Activated effector memory CD4-positive, alpha-beta T cell treated with anti-CD3 and anti-CD28 coated beads, Interleukin-2, amount 50 U/mL, for 16 hours (primary cell): Measurements from ENCODE around the gene YBX3.
"Not testable (repeated sequence)": the region's sequence is repeated elsewhere in the genome, so short reads cannot be mapped to it uniquely, and the experiment has no call there.

Experiments used
- DNase-seq: peaks from one replicate; pipeline ENCODE4 v3.0.0-alpha.2; 2020

Gene YBX3

DNA sequence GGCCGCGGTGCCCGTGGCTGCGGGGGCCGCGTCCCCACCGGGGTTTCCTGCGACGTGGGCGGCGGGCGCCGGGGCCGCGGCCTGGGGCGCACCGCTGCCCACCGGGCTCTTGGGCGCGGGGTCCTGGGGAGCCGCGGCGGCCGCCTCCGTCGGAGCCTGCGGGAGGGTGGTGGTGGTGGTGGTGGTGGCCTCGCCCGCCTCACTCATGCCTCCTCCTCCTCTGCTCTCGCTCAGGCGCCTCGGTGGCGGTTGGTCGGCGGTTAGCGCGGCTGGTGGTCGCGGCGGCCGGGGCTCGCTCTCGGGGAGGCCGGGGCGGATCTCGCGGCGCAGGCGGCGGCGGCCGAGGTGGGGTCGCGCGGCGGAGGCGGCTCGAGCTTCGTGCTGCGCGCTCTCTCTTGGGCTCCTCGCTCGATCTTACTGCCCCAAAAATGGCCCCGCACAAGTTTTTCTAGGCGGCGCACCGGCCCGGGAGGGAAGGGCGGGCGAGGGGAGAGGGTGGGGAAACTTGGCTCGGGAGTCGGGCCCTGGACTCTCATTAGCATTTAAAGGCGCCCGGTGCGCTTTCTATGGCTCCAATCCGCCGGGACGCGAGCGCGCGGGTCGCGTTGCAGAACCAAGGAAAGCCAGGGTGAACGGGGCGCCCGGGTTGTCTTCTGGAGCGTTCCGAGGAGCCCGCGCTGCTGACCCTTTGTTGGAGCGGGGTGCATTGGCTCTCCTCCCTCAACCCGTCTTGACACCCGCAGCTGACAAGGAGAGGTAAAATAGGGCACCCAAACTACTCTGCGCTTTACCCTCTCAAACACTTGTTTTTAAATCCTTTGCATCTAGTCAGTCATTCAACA, at the start of gene YBX3:
Gene YBX3, minus strand, starts transcription at position 419 of the 842 bp plus-strand sequence. Its CDS starts 212 bp downstream, at position 207.
- peak; percentile 68 for DNase-seq

DNA sequence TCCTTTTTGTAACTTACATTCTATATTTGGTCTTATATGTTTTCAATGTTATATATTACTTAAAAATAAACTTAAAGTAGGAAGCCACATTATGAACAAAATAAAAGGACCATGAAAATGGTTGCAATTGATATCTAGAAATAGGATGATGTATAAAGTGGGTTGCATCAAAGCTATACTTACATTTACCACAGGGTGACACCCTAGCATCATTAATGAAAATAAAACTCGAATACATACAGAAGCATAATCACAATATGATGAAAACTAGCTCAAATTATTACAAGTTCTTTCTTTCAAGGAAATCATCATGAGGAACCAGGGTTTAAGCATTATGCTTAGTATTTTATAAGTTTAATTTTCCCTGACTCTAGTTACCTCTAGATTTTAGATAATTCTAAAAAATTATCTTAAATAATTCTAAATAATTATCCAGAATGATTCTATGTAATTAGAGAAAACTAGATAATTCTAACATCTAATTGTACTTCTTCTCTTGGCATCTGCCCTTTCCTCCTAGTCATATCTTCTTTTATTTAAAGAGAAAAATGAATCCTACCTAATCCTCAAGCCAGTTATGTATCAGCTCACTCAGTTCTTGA, 48.1 kb upstream of the YBX3 start:
- no peak for DNase-seq

DNA sequence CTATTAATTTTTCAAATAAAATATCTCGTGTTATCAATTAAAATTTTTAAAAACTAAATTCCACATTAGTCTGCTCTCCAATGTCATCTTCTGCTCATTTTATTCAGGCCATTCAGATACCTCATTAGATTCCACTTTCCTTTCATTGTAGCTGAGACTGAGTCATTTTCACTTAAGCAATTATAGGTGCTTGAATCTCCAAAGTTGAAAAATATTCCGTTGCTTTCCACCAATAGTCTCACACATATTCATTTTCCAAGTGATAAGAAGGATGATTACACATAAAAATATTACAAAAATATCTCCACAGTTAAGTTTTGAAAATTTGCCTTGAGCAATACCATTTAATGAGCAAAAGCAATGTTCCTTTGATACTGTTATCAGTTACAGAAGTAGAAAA, 36.5 kb upstream of the YBX3 start:
- DNase-seq: no peak

DNA sequence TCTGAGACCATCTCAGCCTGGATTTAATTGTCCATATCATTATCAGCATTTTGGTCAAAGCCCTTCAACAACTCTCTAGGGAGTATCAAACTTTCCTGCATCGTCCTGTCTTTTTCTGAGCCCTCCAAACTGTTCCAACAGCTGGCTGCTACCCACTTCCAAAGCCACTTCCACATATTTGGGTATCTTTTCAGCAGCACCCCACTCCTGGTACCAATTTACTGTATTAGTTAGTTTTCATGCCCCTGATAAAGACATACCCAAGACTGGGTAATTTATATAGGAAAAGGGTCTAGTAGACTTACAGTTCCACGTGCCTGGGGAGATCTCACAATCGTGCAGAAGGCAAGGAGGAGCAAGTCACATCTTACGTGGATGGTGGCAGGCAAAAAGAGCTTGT, 33.1 kb upstream of the YBX3 start:
- DNase-seq: no peak

DNA sequence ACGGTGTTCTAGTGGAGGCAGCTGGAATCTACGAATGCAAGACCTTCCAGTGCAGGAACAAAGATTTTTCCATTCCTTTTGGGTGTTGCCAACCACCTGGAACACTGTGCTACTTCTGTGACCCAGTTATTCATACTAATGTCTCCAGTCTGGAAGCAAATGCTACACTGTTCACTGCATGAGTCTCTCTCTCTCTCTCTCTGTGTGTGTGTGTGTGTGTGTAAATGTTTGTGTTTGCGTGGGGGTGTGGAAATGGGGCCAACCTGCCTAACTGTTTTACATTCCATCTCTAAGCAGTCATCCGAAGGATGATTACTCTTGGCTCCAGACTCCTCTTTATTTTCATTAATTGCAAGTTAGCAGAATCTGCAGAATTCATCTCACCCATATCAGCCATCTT, 29.9 kb upstream of the YBX3 start:
- no peak for DNase-seq

DNA sequence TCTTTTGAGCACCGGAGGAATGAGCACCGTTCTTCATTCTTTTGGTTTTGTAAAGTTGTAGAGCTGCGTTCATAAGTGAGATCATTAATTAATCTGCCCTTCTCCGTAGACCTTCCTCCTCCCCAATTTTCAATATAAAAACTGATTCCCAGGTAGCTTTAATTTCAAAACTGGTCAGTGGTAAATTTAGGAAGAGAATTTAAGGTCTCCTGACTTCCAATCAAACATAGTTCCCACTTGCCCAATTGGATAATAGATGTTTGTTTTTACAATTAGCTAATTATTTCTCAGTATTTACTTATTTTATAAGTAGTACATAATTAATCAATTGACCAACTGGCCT, 27.2 kb upstream of the YBX3 start:
- DNase-seq: no peak

DNA sequence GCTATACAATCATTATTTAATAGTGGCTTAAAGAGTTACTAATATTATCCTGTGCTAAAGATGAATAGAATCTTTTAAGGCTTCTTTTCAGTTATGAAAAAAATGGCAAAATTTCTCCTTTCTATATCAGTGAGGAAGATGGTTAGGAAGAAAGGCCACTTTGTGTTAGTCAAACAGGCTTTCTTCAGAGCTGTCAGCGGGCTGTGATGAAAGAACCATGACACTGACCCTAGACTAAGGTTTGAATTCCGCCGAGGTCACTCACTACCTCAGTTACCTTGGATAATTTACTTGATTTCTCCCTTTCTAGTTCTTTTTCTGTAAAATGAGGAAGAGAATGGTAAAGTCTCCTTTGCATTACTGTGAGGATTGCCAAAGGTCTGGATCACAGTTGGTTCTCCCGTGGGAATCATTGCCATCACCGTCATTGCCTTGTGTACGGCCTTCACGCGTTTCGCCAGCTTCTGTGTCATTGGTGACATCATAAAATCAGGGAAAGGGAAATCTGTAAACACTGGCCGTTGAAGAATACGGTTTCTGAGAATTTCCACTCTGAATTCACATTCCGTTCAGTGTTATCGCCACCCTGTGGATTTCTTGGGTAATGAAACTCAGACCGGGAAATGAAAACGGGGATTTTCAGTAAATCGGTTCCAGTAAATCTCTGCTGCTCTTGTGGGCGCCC, 26.7 kb upstream of the YBX3 start:
- DNase-seq: peak; percentile 81

GRCh38 chr12:10747730-10748129, 24.6 kb upstream of the YBX3 start:
- DNase-seq: no peak

DNA sequence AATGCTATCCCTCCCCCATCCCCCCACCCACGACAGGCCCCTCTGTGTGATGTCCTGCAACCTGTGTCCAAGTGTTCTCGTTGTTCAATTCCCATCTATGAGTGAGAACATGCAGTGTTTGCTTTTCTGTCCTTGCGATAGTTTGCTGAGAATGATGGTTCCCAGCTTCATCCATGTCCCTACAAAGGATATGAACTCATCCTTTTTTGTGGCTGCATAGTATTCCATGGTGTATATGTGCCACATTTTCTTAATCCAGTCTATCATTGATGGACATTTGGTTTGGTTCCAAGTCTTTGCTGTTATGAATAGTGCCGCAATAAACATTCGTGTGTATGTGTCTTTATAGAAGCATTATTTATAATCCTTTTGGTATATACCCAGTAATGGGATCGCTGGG, 20.3 kb upstream of the YBX3 start:
- DNase-seq: not testable (repeated sequence)

DNA sequence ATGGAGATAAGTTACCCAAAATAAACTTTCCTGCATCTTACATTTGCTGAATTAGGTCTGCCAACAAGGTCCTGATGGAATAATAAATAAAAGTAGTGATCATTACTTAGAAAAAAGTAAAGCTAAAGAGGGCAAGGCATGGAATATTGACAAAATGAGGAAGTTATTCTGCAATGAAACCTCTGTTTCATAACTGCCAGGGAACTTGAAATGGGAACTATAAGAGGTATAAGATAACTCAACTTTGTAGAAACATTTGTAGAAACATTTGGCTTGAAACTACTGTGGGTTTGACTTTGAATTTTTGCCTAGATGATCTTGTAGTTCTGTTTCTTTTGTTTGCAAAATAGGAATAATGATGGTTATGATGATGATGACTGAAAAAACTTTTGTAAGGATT, 18.7 kb upstream of the YBX3 start:
- DNase-seq: no peak

- DNase-seq: no peak
These were observed 17.1 kb upstream of the YBX3 start for GRCh38 chr12:10740182-10740581.

DNA sequence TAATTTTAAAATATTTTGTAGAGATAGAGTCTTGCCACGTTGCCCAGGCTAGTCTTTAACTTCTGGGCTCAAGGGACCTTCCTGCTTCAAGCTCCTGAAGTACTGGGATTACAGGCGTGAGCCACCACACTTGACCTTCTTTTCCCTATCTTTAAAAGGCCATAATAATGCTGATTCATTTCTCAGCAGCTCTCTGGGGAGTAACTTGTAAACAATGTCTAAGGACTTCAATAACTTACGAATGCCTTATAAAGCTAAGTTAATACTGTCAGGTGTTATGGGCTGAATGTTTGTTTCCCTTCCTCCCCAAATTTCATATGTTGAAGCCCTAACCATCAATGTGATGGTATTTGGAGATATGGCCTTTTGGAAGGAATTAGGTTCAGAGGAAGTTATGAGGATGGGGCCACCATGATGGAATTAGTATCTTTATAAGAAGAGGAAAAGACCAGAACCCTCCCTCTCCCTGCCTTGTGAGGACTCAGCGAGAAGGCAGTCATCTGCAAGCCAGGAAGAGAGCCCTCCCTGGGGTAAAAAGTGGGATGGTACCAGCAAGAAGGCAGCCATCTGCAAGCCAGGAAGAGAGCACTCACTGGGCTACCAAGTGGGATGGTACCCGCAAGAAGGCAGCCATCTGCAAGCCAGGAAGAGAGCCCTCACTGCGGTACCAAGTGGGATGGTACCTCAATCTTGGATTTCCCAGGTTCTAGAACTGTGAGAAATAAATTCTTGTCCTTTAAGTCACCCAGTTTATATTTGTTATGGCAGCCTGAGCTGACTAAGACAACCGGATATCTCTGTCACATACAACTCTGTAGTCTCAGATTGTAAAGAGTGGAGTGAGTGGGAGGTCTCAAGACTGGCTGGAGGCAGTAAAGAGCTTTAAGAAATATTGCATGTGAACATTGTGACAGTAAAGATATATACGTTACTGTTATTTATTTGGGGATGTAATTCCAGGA, 16.3 kb upstream of the YBX3 start:
- DNase-seq: no peak

- DNase-seq: no peak
These were observed 14.1 kb upstream of the YBX3 start for GRCh38 chr12:10737249-10737648.

GRCh38 chr12:10736463-10736862, 13.3 kb upstream of the YBX3 start:
- no peak for DNase-seq

- DNase-seq: no peak
These were observed 12.3 kb upstream of the YBX3 start for GRCh38 chr12:10735428-10735827.

- no peak for DNase-seq
These were observed 9.4 kb upstream of the YBX3 start for GRCh38 chr12:10732549-10732948.

GRCh38 chr12:10732066-10732465, 8.9 kb upstream of the YBX3 start:
- no peak for DNase-seq

DNA sequence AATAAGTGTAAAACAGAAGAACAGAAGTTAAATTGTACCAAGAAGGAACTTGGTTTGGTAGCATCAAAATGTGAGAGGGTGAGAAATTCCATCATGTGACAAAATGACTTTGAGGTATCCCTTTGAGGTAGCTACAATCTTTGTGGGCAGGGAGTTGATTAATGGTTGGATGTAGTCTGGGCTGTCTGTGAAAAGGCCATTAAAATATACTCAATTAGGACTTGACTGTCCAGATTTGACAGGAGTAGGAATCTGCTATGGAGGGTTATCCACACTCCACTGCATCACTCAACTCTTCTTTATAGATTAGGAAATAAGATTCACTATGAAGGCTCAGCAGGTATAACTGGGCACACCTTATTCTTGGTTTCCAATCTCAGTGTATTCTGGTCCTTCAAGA, 7.4 kb upstream of the YBX3 start:
- no peak for DNase-seq

DNA sequence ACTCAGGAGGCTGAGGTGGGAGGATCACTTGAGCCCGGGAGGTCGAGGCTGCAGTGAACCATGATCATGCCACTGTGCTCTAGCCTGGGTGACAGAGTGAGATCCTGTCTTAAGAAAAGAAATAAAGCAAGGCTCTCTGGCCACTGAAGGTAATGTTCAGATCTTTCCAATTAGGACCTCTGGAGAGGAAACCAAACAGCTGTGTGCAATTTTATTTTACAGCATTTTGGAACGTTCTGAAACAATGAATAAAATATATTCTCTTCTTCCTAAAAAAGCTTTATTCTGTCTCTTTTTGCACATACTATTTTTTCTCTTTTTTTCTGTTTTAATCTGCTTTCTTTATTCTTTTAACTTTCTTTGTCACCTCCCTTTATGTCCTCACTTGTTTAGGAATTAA, 5.0 kb upstream of the YBX3 start:
- DNase-seq: no peak

DNA sequence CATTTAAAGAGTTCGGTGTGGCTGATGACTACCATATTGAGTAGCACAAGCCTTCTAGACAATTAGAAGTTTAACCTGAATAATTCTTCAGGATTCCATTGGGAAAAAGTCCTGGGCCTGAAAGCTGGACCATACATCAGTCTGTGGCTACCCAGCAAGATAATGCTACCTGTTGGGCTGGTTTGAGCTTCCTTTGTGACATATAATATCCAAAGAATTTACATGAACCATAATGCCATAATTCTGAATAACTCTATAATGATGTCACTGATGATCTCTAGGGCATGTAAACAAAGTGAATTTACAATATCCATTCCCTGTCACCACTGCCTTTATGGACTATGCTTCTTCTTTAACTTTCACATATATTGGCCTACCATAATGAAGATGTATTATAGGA, 3.8 kb upstream of the YBX3 start:
- DNase-seq: no peak

DNA sequence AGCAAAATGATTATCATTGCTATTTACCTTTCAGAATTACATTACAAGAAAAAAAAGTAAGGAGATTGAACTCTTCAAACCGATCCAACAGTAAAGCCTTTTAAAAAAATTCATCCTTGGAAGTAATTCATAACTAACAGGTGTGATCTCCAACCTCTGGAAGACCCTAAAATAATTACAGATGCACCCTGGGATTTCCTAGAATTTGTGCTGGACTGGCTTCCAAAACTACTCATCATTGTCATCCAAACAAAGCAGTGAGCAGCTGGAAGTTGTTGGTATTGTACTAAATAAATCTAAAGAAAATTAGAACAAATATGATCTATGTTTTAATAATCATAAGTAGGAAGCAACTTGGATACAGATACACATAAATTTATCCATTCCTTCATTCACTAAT, 1.9 kb upstream of the YBX3 start:
- DNase-seq: no peak

- peak; percentile 78 for DNase-seq
These were observed 620 bp downstream of the YBX3 start for GRCh38 chr12:10722502-10722904.
